Neural progenitor cell (in vitro differentiated cells): Measurements from ENCODE around the gene NTHL1. TPM values are rescaled to one million over a fixed set of nuclear protein-coding genes. Genes with fewer than 3 reads are reported as not detected.

ENCODE experiments used
- DNase-seq: peaks from one replicate; pipeline ENCODE4 v3.0.0-alpha.2; 2016; ENCODE audit warnings: low spot score
- H2AFZ ChIP-seq: fragments of 200-600 bp; sonication (generic); replicated peaks from 2 replicates; pipeline ENCODE4 v1.6.1; 2016; ENCODE audit warnings: antibody characterized with exemption
- H3F3A ChIP-seq: fragments of 200-600 bp; sonication (generic); 2 replicates; pipeline ENCODE4 v1.6.1; 2016; ENCODE audit warnings: antibody characterized with exemption, low read depth
- H3K27ac ChIP-seq: fragments of 200-600 bp; sonication (generic); 2 replicates; pipeline ENCODE4 v1.5.1; 2016; ENCODE audit warnings: mild to moderate bottlenecking
- H3K27me3 ChIP-seq: fragments of 200-600 bp; sonication (generic); 2 replicates; pipeline ENCODE4 v1.6.1; 2016; ENCODE audit warnings: mild to moderate bottlenecking, moderate library complexity
- H3K36me3 ChIP-seq: fragments of 200-600 bp; sonication (generic); 2 replicates; pipeline ENCODE4 v1.5.1; 2016
- H3K4me1 ChIP-seq: fragments of 200-600 bp; sonication (generic); 2 replicates; pipeline ENCODE4 v1.6.1; 2016; ENCODE audit warnings: mixed run types
- H3K4me2 ChIP-seq: fragments of 200-600 bp; sonication (generic); 2 replicates; pipeline ENCODE4 v1.6.1; 2016
- H3K4me3 ChIP-seq: fragments of 200-600 bp; sonication (generic); 2 replicates; pipeline ENCODE4 v1.5.1; 2016
- H3K79me2 ChIP-seq: fragments of 200-600 bp; sonication (generic); 2 replicates; pipeline ENCODE4 v1.6.1; 2016; ENCODE audit warnings: low read depth
- H3K9ac ChIP-seq: fragments of 200-600 bp; sonication (generic); 2 replicates; pipeline ENCODE4 v1.6.1; 2016
- H3K9me3 ChIP-seq: fragments of 200-600 bp; sonication (generic); 2 replicates; pipeline ENCODE4 v1.5.1; 2016; ENCODE audit warnings: low read depth
- H4K20me1 ChIP-seq: fragments of 200-600 bp; sonication (generic); 2 replicates; pipeline ENCODE4 v1.6.1; 2016; ENCODE audit warnings: low read depth
- H3K27ac Mint-ChIP-seq: 3 replicates; pipeline ENCODE4 v1.8.0; 2021; ENCODE audit warnings: mixed read lengths
- H3K27me3 Mint-ChIP-seq: 2 replicates; pipeline ENCODE4 v1.8.0; 2022; ENCODE audit warnings: low read depth, mild to moderate bottlenecking, inconsistent platforms, moderate library complexity, mixed read lengths; ENCODE audit not compliant: insufficient read depth
- H3K36me3 Mint-ChIP-seq: 3 replicates; pipeline ENCODE4 v1.8.0; 2021; ENCODE audit warnings: mixed read lengths
- H3K4me1 Mint-ChIP-seq: 3 replicates; pipeline ENCODE4 v1.8.0; 2021; ENCODE audit warnings: mixed read lengths
- H3K4me3 Mint-ChIP-seq: 3 replicates; pipeline ENCODE4 v1.8.0; 2021; ENCODE audit warnings: mild to moderate bottlenecking, moderate library complexity, mixed read lengths
- H3K9me3 Mint-ChIP-seq: 3 replicates; pipeline ENCODE4 v1.8.0; 2020; ENCODE audit warnings: mixed read lengths
- EZH2 ChIP-seq: fragments of 200-600 bp; sonication (generic); IDR thresholded peaks from 2 replicates; pipeline ENCODE4 v1.6.1; 2017; ENCODE audit warnings: antibody characterized with exemption, mild to moderate bottlenecking, moderate library complexity
- EZH2phosphoT487 ChIP-seq: fragments of 200-600 bp; sonication (generic); IDR thresholded peaks from 2 replicates; pipeline ENCODE4 v1.6.1; 2017; ENCODE audit warnings: antibody characterized with exemption
- total RNA-seq: library from RNA; depleted of rRNA; stranded (reverse); fragments of >200 nt; gene quantifications from 2 replicates; pipeline ENCODE4 v1.2.3, GENCODE V29; 2015; ENCODE audit warnings: low replicate concordance
- TF ChIP-seq, protein P1 (sequence below): fragments of 200-600 bp; sonication (generic); IDR thresholded peaks from 2 replicates; pipeline ENCODE4 v1.5.1; 2017; ENCODE audit warnings: antibody characterized with exemption, mild to moderate bottlenecking

Gene NTHL1
- total RNA-seq, 1 donor from 2014 or later: 26.3 TPM

DNA sequence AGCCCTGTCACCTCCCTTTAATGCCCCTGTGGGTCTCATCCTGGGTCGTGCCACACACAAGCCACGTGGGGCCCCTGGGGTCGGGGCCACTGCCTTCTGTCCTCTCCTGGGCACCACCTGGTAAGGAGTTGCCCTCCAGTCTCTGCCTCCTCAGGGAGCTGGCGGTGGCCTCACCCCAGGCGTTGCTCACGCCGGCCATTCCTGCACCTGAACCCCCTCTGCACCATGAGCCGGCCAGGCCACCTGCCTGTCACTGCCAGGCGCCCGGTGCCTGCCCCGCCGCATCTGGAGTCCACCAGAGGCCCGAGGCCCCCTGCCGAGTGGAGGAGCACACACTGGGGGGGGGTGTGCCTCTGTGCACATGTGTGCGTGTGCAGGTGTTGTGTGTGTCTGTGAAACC lies 10.5 kb downstream of the NTHL1 start:
- no peak overlapping the region for H3K4me2 ChIP-seq
- DNase-seq: no peak
- no peaks in the 10 kb centered on the region for H3K79me2 ChIP-seq
- no peak overlapping the region for H3K4me3 Mint-ChIP-seq
- no peaks in the 10 kb centered on the region for H3K9me3 Mint-ChIP-seq
- H3K9me3 ChIP-seq: no peaks in the 10 kb centered on the region
- no peaks in the 10 kb centered on the region for H3K36me3 Mint-ChIP-seq
- H3K4me3 ChIP-seq: no peak overlapping the region
- H3K36me3 ChIP-seq: no peaks in the 10 kb centered on the region
- H3K4me1 Mint-ChIP-seq: peaks cover 6% of the 10 kb centered on the region
- no peak overlapping the region for H3K27ac Mint-ChIP-seq
- H3K27me3 Mint-ChIP-seq: peaks cover 2% of the 10 kb centered on the region
- no peak for TF ChIP-seq EZH2phosphoT487
- TF ChIP-seq EZH2: no peak
- TF ChIP-seq, protein P1, sequence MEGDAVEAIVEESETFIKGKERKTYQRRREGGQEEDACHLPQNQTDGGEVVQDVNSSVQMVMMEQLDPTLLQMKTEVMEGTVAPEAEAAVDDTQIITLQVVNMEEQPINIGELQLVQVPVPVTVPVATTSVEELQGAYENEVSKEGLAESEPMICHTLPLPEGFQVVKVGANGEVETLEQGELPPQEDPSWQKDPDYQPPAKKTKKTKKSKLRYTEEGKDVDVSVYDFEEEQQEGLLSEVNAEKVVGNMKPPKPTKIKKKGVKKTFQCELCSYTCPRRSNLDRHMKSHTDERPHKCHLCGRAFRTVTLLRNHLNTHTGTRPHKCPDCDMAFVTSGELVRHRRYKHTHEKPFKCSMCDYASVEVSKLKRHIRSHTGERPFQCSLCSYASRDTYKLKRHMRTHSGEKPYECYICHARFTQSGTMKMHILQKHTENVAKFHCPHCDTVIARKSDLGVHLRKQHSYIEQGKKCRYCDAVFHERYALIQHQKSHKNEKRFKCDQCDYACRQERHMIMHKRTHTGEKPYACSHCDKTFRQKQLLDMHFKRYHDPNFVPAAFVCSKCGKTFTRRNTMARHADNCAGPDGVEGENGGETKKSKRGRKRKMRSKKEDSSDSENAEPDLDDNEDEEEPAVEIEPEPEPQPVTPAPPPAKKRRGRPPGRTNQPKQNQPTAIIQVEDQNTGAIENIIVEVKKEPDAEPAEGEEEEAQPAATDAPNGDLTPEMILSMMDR: no peak
- H4K20me1 ChIP-seq: no peaks in the 10 kb centered on the region
- peaks cover 6% of the 10 kb centered on the region for H3K4me1 ChIP-seq
- no peak overlapping the region for H3K9ac ChIP-seq
- H3K27me3 ChIP-seq: no peaks in the 10 kb centered on the region
- H3F3A ChIP-seq: no peaks in the 10 kb centered on the region
- H3K27ac ChIP-seq: no peak overlapping the region
- H2AFZ ChIP-seq: no peak overlapping the region

DNA sequence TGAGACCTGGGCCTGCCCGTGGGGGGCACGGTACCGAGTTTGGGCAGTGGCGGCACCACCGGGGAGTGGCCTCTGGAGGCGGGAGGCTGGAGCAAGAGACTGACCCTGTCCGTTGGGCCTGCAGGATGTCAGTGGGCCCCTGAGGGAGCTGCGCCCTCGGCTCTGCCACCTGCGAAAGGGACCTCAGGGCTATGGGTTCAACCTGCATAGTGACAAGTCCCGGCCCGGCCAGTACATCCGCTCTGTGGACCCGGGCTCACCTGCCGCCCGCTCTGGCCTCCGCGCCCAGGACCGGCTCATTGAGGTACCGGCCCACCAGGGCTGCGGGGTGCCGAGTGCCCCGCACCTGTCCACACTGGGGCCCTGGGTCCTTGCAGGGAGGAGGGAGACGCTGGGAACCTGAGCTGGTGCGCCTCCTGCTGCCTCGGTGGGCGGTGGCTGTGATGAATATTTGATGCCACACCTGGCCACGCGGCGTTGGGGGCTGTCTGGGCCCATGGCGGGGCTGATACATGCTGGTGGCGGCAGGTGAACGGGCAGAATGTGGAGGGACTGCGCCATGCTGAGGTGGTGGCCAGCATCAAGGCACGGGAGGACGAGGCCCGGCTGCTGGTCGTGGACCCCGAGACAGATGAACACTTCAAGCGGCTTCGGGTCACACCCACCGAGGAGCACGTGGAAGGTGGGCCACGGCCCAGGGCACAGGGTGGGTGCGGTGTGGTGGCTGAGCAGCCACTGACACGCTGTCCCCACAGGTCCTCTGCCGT lies 11.3 kb downstream of the NTHL1 start:
- Histone ChIP-seq H3K27me3 (no peaks in the 10 kb centered on the region), H3K4me3 (no peak overlapping the region), H3F3A (no peaks in the 10 kb centered on the region), H3K4me1 (peaks cover 6% of the 10 kb centered on the region), H3K9me3 (no peaks in the 10 kb centered on the region), H3K27ac (peak overlapping the region; percentile 72), H3K36me3 (no peaks in the 10 kb centered on the region), H3K9ac (peak overlapping the region; percentile 43), H3K79me2 (no peaks in the 10 kb centered on the region), H2AFZ (no peak overlapping the region), H4K20me1 (no peaks in the 10 kb centered on the region), H3K4me2 (no peak overlapping the region)
- Mint-ChIP-seq H3K27ac (no peak overlapping the region), H3K9me3 (no peaks in the 10 kb centered on the region), H3K36me3 (no peaks in the 10 kb centered on the region), H3K4me3 (no peak overlapping the region), H3K27me3 (peaks cover 2% of the 10 kb centered on the region), H3K4me1 (peaks cover 6% of the 10 kb centered on the region)
- TF ChIP-seq, protein P1: no peak
- no peak for TF ChIP-seq EZH2phosphoT487
- TF ChIP-seq EZH2: no peak
- DNase-seq: no peak

DNA sequence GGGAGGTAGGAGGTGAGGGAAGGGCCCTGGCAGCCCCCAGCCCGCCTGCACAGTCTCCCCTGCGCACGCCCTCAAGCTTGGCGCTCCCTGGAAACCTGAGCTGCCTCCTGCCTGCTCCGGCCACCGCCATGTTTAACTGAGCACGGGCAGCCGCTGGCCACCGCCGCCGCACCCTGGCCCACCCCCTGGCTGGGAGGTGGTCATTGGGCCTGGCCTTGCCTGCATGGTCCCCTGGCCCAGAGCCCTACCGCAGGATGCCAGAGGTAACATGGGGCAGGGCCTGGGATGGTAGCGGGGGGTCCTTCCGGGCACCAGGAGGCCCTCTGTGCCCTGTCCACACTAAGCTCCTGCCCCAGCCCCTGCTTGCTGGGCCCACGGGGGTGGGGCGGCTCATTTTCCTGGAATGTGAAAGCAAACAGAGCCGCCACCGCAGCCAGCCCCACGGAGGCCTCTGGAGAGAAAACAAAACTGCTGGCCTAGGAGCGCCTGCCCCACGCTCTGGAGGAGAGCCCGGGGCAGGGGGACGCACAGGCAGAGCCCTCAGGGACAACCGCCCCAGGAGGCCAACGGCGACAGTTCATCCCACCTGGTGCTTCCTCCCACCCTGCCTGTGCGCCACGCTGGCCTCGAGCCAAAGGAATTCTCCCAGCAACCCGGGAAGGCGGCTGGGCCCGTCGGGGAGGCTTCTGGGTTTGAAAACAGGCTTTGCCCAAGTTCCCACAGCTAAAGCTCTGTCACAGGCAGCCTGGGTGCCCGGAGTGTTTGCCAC lies 12.0 kb downstream of the NTHL1 start:
- H3K27ac ChIP-seq: peak overlapping the region; percentile 72
- H3K9me3 ChIP-seq: no peaks in the 10 kb centered on the region
- no peaks in the 10 kb centered on the region for H3K36me3 Mint-ChIP-seq
- DNase-seq: peak; percentile 47
- H3K4me1 ChIP-seq: peaks cover 6% of the 10 kb centered on the region
- no peaks in the 10 kb centered on the region for H3K9me3 Mint-ChIP-seq
- no peak overlapping the region for H3K4me3 ChIP-seq
- no peak overlapping the region for H3K4me2 ChIP-seq
- H3K9ac ChIP-seq: peak overlapping the region; percentile 43
- no peak overlapping the region for H2AFZ ChIP-seq
- no peak overlapping the region for H3K27ac Mint-ChIP-seq
- H3K36me3 ChIP-seq: no peaks in the 10 kb centered on the region
- peaks cover 6% of the 10 kb centered on the region for H3K4me1 Mint-ChIP-seq
- H4K20me1 ChIP-seq: no peaks in the 10 kb centered on the region
- no peaks in the 10 kb centered on the region for H3K27me3 ChIP-seq
- H3K27me3 Mint-ChIP-seq: peaks cover 2% of the 10 kb centered on the region
- no peaks in the 10 kb centered on the region for H3K79me2 ChIP-seq
- TF ChIP-seq, protein P1: no peak
- no peak for TF ChIP-seq EZH2phosphoT487
- TF ChIP-seq EZH2: no peak
- H3K4me3 Mint-ChIP-seq: no peak overlapping the region
- H3F3A ChIP-seq: no peaks in the 10 kb centered on the region
